ENCODE data around the gene CMTR2. TPM values are rescaled to one million over a fixed set of nuclear protein-coding genes. Genes with fewer than 3 reads are reported as not detected.

CMTR2 gene
- total RNA-seq, 1 experiment from 2014 or later: 15.5 TPM

- Histone ChIP-seq H3K9me3 (ENCODE audit: control insufficient read depth, low read depth, low read length) (no peaks in the 10 kb centered on the region), H4K8ac (replicated peaks; ENCODE audit: insufficient read length, low read depth, low read length) (no peak overlapping the region), H3K23me2 (ENCODE audit: insufficient read length, low read depth, low read length, poor library complexity, severe bottlenecking) (no peaks in the 10 kb centered on the region), H2BK12ac (ENCODE audit: insufficient read length, low read depth, low read length) (no peak overlapping the region), H3K23ac (ENCODE audit: insufficient read length, low read depth, low read length) (no peak overlapping the region), H3K18ac (ENCODE audit: insufficient read length, low read depth, low read length) (no peak overlapping the region), H3K4ac (ENCODE audit: low read depth, low read length) (no peak overlapping the region), H3K79me2 (ENCODE audit: insufficient read depth, low read length) (no peaks in the 10 kb centered on the region), H3K9ac (ENCODE audit: extremely low read depth, insufficient read length, low read length) (no peak overlapping the region), H3K56ac (ENCODE audit: insufficient read length, low read depth, low read length) (no peak overlapping the region), H2BK5ac (ENCODE audit: insufficient read length, low read length) (no peak overlapping the region), H3T11ph (ENCODE audit: low read length) (no peak overlapping the region), H2BK15ac (ENCODE audit: low read depth, low read length) (no peak overlapping the region), H3K27me3 (ENCODE audit: insufficient read depth, low read length) (no peaks in the 10 kb centered on the region), H4K91ac (ENCODE audit: insufficient read length, low read depth, low read length) (no peak overlapping the region), H2BK20ac (ENCODE audit: low read depth, low read length, poor library complexity, severe bottlenecking) (no peak overlapping the region), H3K4me2 (ENCODE audit: insufficient read depth, insufficient read length, low read length) (no peak overlapping the region), H4K5ac (ENCODE audit: insufficient read length, low read depth, low read length) (no peak overlapping the region), H3K79me1 (ENCODE audit: insufficient read depth, low read depth, low read length, poor library complexity, severe bottlenecking) (no peaks in the 10 kb centered on the region), H2BK120ac (ENCODE audit: low read depth, low read length, poor library complexity, severe bottlenecking) (no peak overlapping the region), H3K27ac (ENCODE audit: insufficient read length, low read depth, low read length) (no peak overlapping the region), H4K20me1 (ENCODE audit: control insufficient read depth, insufficient read depth, insufficient read length) (no peaks in the 10 kb centered on the region), H3K14ac (ENCODE audit: insufficient read depth, low read length) (no peak overlapping the region), H2AK5ac (ENCODE audit: insufficient read length, low read length) (no peak overlapping the region), H3K4me1 (ENCODE audit: insufficient read depth, low read length) (peaks cover 4% of the 10 kb centered on the region; the same call in 1 of the 2 replicates), H2AFZ (ENCODE audit: low read length) (no peak overlapping the region)
- no peak for DNase-seq
- Mint-ChIP-seq H3K27ac (no peak overlapping the region), H3K4me1 (peaks cover 25% of the 10 kb centered on the region in 2 experiments), H3K27me3 (ENCODE audit: low read depth) (no peaks in the 10 kb centered on the region), H3K4me3 (no peak overlapping the region), H3K9me3 (no peaks in the 10 kb centered on the region), H3K36me3 (ENCODE audit: insufficient read depth in 1 of 3, low read depth in 3 of 3) (no peaks in the 10 kb centered on the region)
- no CpG with 5 or more reads among the region's 5 CpGs for WGBS (ENCODE audit: extremely low coverage, insufficient read length, low lambda C conversion rate)
- TF ChIP-seq, protein P1, sequence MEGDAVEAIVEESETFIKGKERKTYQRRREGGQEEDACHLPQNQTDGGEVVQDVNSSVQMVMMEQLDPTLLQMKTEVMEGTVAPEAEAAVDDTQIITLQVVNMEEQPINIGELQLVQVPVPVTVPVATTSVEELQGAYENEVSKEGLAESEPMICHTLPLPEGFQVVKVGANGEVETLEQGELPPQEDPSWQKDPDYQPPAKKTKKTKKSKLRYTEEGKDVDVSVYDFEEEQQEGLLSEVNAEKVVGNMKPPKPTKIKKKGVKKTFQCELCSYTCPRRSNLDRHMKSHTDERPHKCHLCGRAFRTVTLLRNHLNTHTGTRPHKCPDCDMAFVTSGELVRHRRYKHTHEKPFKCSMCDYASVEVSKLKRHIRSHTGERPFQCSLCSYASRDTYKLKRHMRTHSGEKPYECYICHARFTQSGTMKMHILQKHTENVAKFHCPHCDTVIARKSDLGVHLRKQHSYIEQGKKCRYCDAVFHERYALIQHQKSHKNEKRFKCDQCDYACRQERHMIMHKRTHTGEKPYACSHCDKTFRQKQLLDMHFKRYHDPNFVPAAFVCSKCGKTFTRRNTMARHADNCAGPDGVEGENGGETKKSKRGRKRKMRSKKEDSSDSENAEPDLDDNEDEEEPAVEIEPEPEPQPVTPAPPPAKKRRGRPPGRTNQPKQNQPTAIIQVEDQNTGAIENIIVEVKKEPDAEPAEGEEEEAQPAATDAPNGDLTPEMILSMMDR (conservative IDR thresholded peaks at IDR 0.05): no peak
These were observed 38.6 kb downstream of the CMTR2 start for GRCh38 chr16:71250461-71251235.

Measured in H9 (cell line).